ENCODE results near the gene CYBB. TPM values are rescaled to one million over a fixed set of nuclear protein-coding genes. Genes with fewer than 3 reads are reported as not detected.

The CYBB gene
- polyA plus RNA-seq, 2 of the 4 experiments (the other 2 are of a cell fraction): 0.04 to 0.12 TPM

GRCh38 chrX:37745835-37746217, 34.0 kb upstream of the CYBB start:
- TF ChIP-seq, protein P1, sequence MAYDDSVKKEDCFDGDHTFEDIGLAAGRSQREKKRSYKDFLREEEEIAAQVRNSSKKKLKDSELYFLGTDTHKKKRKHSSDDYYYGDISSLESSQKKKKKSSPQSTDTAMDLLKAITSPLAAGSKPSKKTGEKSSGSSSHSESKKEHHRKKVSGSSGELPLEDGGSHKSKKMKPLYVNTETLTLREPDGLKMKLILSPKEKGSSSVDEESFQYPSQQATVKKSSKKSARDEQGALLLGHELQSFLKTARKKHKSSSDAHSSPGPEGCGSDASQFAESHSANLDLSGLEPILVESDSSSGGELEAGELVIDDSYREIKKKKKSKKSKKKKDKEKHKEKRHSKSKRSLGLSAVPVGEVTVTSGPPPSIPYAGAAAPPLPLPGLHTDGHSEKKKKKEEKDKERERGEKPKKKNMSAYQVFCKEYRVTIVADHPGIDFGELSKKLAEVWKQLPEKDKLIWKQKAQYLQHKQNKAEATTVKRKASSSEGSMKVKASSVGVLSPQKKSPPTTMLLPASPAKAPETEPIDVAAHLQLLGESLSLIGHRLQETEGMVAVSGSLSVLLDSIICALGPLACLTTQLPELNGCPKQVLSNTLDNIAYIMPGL (CRISPR knock-in tag; IDR thresholded peaks at IDR 0.05; ENCODE audit: borderline replicate concordance): no peak
- TF ChIP-seq MYC (IDR thresholded peaks at IDR 0.05; ENCODE audit: borderline replicate concordance, low read length) (no peak), HDAC2 (IDR thresholded peaks at IDR 0.05) (no peak), CBX2 (IDR thresholded peaks at IDR 0.05; ENCODE audit: borderline replicate concordance, low read depth) (no peak), RAD21 (conservative IDR thresholded peaks at IDR 0.05 in 1 of 2, IDR thresholded peaks at IDR 0.05 in 1 of 2) (no peak), HOXB5 (CRISPR knock-in tag; IDR thresholded peaks at IDR 0.05) (no peak), REST (IDR thresholded peaks at IDR 0.05) (no peak), ESRRA (IDR thresholded peaks at IDR 0.05; ENCODE audit: borderline replicate concordance, low read length) (no peak), NPAS2 (CRISPR knock-in tag; IDR thresholded peaks at IDR 0.05; ENCODE audit: borderline replicate concordance) (no peak), CBX8 (IDR thresholded peaks at IDR 0.05) (no peak), MAX (IDR thresholded peaks at IDR 0.05) (no peak), HOXA7 (CRISPR knock-in tag; IDR thresholded peaks at IDR 0.05) (no peak), CEBPB (IDR thresholded peaks at IDR 0.05) (no peak), FOXS1 (CRISPR knock-in tag; IDR thresholded peaks at IDR 0.05) (no peak), MAFK (IDR thresholded peaks at IDR 0.05; ENCODE audit: partially characterized antibody) (no peak), EHMT2 (IDR thresholded peaks at IDR 0.05; ENCODE audit: low read depth) (no peak)
- TF ChIP-seq, protein P2, sequence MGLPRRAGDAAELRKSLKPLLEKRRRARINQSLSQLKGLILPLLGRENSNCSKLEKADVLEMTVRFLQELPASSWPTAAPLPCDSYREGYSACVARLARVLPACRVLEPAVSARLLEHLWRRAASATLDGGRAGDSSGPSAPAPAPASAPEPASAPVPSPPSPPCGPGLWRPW (IDR thresholded peaks at IDR 0.05): no peak
- no peak for DNase-seq (ENCODE audit: low read depth in 1 of 2, low spot score in 1 of 2)
- no peak for FAIRE-seq
- Histone ChIP-seq H3K4me3 (no peak overlapping the region), H3K4me1 (no peaks in the 10 kb centered on the region), H3K4me2 (no peak overlapping the region), H3K27ac (no peak overlapping the region), H3K9me3 (no peaks in the 10 kb centered on the region)
- ATAC-seq: peak; percentile 20 to 34; a peak in 1 of 6 replicates
- WGBS (ENCODE audit: missing lambda C conversion rate): 78% methylated on average over 1 of the region's 1 CpG
- POLR2A ChIA-PET: no interaction called here
- CTCF ChIA-PET: interaction anchor here (0.6 to 3.9 kb wide), 37 partner anchors 9 to 581 kb away, joined by 3 to 42 read pairs (median 4); partner anchors contain the start of gene RPGR

DNA sequence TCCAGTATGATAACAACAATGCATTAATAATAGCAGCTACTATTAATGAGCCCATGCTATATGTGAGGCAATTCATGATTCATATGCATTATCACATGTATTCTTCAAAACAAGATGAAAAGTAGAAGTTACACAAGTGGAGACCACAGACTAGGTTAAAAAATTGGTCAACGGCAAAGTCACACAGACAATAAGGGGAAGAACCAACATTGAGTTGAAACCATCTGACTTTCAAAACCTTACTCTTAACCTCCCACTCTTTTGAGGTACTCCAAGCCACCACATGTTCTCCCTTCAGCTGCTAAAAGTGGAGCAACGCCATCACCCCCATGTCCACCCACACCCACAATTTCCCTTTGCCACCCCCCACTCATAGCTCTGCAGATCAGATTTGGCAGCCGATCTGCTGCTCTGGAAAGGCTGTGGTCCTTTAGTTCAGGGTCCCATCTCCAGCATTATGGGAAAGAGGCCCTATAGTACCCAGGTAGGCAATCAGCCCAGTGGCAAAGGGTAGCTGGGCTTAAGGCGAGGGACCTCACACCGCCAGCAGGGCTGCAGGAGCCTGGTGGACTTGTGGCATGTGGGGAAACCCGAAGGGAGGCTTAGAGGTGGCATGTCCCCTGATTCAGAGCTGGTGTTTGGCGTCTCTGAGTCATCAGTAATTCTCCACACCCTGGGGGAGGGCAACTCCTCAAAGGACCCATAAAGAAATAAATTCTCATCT, 33.5 kb upstream of the CYBB start:
- DNase-seq (ENCODE audit: low read depth in 1 of 2, low spot score in 1 of 2) (no peak), ATAC-seq (no peak), FAIRE-seq (no peak)
- no peak overlapping the region for H3K4me2 ChIP-seq
- no peaks in the 10 kb centered on the region for H3K4me1 ChIP-seq
- H3K4me3 ChIP-seq: no peak overlapping the region
- no peaks in the 10 kb centered on the region for H3K9me3 ChIP-seq
- H3K27ac ChIP-seq: no peak overlapping the region
- WGBS (ENCODE audit: missing lambda C conversion rate): 26% methylated on average over 5 of the region's 7 CpGs
- ChIA-PET CTCF (interaction anchor here (0.7 to 3.9 kb wide), 19 partner anchors 9 to 580 kb away, joined by 3 to 42 read pairs (median 5); partner anchors contain the start of gene RPGR), POLR2A (no interaction called here)
- TF ChIP-seq, protein P1 (CRISPR knock-in tag; IDR thresholded peaks at IDR 0.05; ENCODE audit: borderline replicate concordance): no peak
- TF ChIP-seq MAZ (IDR thresholded peaks at IDR 0.05; ENCODE audit: borderline replicate concordance, low read depth, low read length): no peak
- no peak for TF ChIP-seq RARB (CRISPR knock-in tag; IDR thresholded peaks at IDR 0.05)
- TF ChIP-seq, protein P3, sequence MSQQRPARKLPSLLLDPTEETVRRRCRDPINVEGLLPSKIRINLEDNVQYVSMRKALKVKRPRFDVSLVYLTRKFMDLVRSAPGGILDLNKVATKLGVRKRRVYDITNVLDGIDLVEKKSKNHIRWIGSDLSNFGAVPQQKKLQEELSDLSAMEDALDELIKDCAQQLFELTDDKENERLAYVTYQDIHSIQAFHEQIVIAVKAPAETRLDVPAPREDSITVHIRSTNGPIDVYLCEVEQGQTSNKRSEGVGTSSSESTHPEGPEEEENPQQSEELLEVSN (IDR thresholded peaks at IDR 0.05; ENCODE audit: borderline replicate concordance, low read depth): no peak
- no peak for TF ChIP-seq EP300 (IDR thresholded peaks at IDR 0.05)
- TF ChIP-seq NPAS2 (CRISPR knock-in tag; IDR thresholded peaks at IDR 0.05; ENCODE audit: borderline replicate concordance): no peak
- TF ChIP-seq MYC (IDR thresholded peaks at IDR 0.05; ENCODE audit: borderline replicate concordance, low read length): no peak
- TF ChIP-seq FOSB (CRISPR knock-in tag; IDR thresholded peaks at IDR 0.05): no peak
- TF ChIP-seq, protein P4, sequence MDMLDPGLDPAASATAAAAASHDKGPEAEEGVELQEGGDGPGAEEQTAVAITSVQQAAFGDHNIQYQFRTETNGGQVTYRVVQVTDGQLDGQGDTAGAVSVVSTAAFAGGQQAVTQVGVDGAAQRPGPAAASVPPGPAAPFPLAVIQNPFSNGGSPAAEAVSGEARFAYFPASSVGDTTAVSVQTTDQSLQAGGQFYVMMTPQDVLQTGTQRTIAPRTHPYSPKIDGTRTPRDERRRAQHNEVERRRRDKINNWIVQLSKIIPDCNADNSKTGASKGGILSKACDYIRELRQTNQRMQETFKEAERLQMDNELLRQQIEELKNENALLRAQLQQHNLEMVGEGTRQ (IDR thresholded peaks at IDR 0.05): no peak
- no peak for TF ChIP-seq HEYL (CRISPR knock-in tag; IDR thresholded peaks at IDR 0.05)
- no peak for TF ChIP-seq KDM5A (IDR thresholded peaks at IDR 0.05)
- no peak for TF ChIP-seq BHLHE40 (IDR thresholded peaks at IDR 0.05; ENCODE audit: low read depth, low read length)
- TF ChIP-seq ZC3H11A (IDR thresholded peaks at IDR 0.05): no peak
